ENCODE results near the gene NMRK2.

- no peak for TF ChIP-seq TARDBP (IDR thresholded peaks at IDR 0.05)
- no peak for TF ChIP-seq CTBP1 (IDR thresholded peaks at IDR 0.05; ENCODE audit: borderline replicate concordance)
Measured at GRCh38 chr19:3910105-3910504, 22.8 kb upstream of the NMRK2 start.

Data from HEK293T (cell line).